ENCODE results near the gene LRRC39. TPM values are rescaled to one million over a fixed set of nuclear protein-coding genes. Genes with fewer than 3 reads are reported as not detected.
"Not testable (repeated sequence)": the region's sequence is repeated elsewhere in the genome, so short reads cannot be mapped to it uniquely, and the experiment has no call there.

The LRRC39 gene
- 35.4 TPM for total RNA-seq

- DNase-seq = no peak
Observed at GRCh38 chr1:100178091-100178490, at the start of gene LRRC39. Gene LRRC39 (minus strand): TSS chr1:100178256. CDS start chr1:100168516, 9,740 bp downstream.

- DNase-seq = no peak
Observed at GRCh38 chr1:100222428-100222827, 44.4 kb upstream of the LRRC39 start.

- no peak for DNase-seq
Observed at GRCh38 chr1:100219883-100220282, 41.8 kb upstream of the LRRC39 start.

- DNase-seq = no peak
Observed at GRCh38 chr1:100219457-100219856, 41.4 kb upstream of the LRRC39 start.

- no peak for DNase-seq
Observed at GRCh38 chr1:100217834-100218233, 39.8 kb upstream of the LRRC39 start.

- DNase-seq = no peak
Observed at GRCh38 chr1:100215101-100215500, 37.0 kb upstream of the LRRC39 start.

GRCh38 chr1:100213141-100213540, 35.1 kb upstream of the LRRC39 start:
- DNase-seq = no peak

GRCh38 chr1:100206301-100206700, 28.2 kb upstream of the LRRC39 start:
- no peak for DNase-seq

GRCh38 chr1:100205593-100205992, 27.5 kb upstream of the LRRC39 start:
- DNase-seq = not testable (repeated sequence)

- DNase-seq = not testable (repeated sequence)
Observed at GRCh38 chr1:100205103-100205502, 27.0 kb upstream of the LRRC39 start.

GRCh38 chr1:100202703-100203102, 24.6 kb upstream of the LRRC39 start:
- not testable (repeated sequence) for DNase-seq

- not testable (repeated sequence) for DNase-seq
Observed at GRCh38 chr1:100200060-100200459, 22.0 kb upstream of the LRRC39 start.

- no peak for DNase-seq
Observed at GRCh38 chr1:100198596-100198995, 20.5 kb upstream of the LRRC39 start.

GRCh38 chr1:100188617-100189016, 10.6 kb upstream of the LRRC39 start:
- no peak for DNase-seq

- DNase-seq = no peak
Observed at GRCh38 chr1:100187912-100188311, 9.9 kb upstream of the LRRC39 start.

- DNase-seq = no peak
Observed at GRCh38 chr1:100184536-100184935, 6.5 kb upstream of the LRRC39 start.

GRCh38 chr1:100183370-100183769, 5.3 kb upstream of the LRRC39 start:
- no peak for DNase-seq

GRCh38 chr1:100177295-100178041, 588 bp downstream of the LRRC39 start:
- no peak for DNase-seq

- DNase-seq = no peak
Observed at GRCh38 chr1:100168051-100168450, 10.0 kb downstream of the LRRC39 start.

GRCh38 chr1:100164702-100165101, 13.4 kb downstream of the LRRC39 start:
- DNase-seq = no peak

GRCh38 chr1:100164216-100164615, 13.8 kb downstream of the LRRC39 start:
- DNase-seq = peak; percentile 13

GRCh38 chr1:100162881-100163280, 15.2 kb downstream of the LRRC39 start:
- no peak for DNase-seq

GRCh38 chr1:100152271-100152670, 25.8 kb downstream of the LRRC39 start:
- DNase-seq = no peak

GRCh38 chr1:100151679-100152078, 26.4 kb downstream of the LRRC39 start:
- no peak for DNase-seq

Data from skin of body (tissue), 2 donors.